ENCODE measurements around the gene CFHR1. TPM values are rescaled to one million over a fixed set of nuclear protein-coding genes. Genes with fewer than 3 reads are reported as not detected.
"Not testable (repeated sequence)": the region's sequence is repeated elsewhere in the genome, so short reads cannot be mapped to it uniquely, and the experiment has no call there.

The CFHR1 gene
- polyA plus RNA-seq, 1 donor (not counting 4 experiments of a cell fraction or from before 2014, with no cell fraction given), result not detected

- Histone ChIP-seq H4K20me1 (ENCODE audit: control insufficient read depth, extremely low read depth, insufficient read depth, low read length) (no peaks in the 10 kb centered on the region), H3K4me2 (ENCODE audit: control insufficient read depth, extremely low read depth, insufficient read depth, low read depth, low read length) (no peak overlapping the region), H3K9me1 (ENCODE audit: control insufficient read depth, extremely low read depth, insufficient read depth, low read length) (no peaks in the 10 kb centered on the region), H3K4me3 (ENCODE audit: control insufficient read depth in 2 of 3, extremely low read depth in 1 of 3, insufficient read depth in 2 of 3, low read depth in 1 of 3, low read length in 3 of 3) (no peak overlapping the region), H2AFZ (ENCODE audit: control insufficient read depth, low read length) (no peak overlapping the region), H3K27ac (ENCODE audit: control insufficient read depth, insufficient read depth, low read length) (no peak overlapping the region), H3K79me2 (ENCODE audit: control insufficient read depth, insufficient read depth, low read length) (no peaks in the 10 kb centered on the region), H3K9me3 (ENCODE audit: control insufficient read depth, low read depth, low read length) (no peaks in the 10 kb centered on the region), H3K4me1 (ENCODE audit: control insufficient read depth, extremely low read depth, insufficient read depth, low read length) (no peaks in the 10 kb centered on the region), H3K36me3 (ENCODE audit: control insufficient read depth in 2 of 2, extremely low read depth in 1 of 2, insufficient read depth in 2 of 2, low read length in 2 of 2) (no peaks in the 10 kb centered on the region), H3K27me3 (ENCODE audit: control insufficient read depth, extremely low read depth, insufficient read depth, low read length) (no peaks in the 10 kb centered on the region), H3K9ac (ENCODE audit: control insufficient read depth, extremely low read depth, insufficient read depth, low read length) (no peak overlapping the region)
- dilution Hi-C loops (cut with MboI; ENCODE audit: extremely low pct_ligation_motif_present, low sequenced_read_pairs), result no loop called here
- FAIRE-seq (no peak), DNase-seq (ENCODE audit: low read depth, low spot score) (no peak)
- TF ChIP-seq EZH2 (IDR thresholded peaks at IDR 0.05; ENCODE audit: low read length) (no peak), CTCF (optimal IDR thresholded peaks at IDR 0.05 in 1 of 3, IDR thresholded peaks at IDR 0.05 in 1 of 3, conservative IDR thresholded peaks at IDR 0.05 in 1 of 3; ENCODE audit: extremely low read depth in 1 of 3, insufficient read depth in 2 of 3, low read length in 3 of 3) (no peak)
Measured at GRCh38 chr1:196777603-196778002, 41.9 kb upstream of the CFHR1 start.

GRCh38 chr1:196779093-196779492 lies 40.4 kb upstream of the CFHR1 start:
- TF ChIP-seq CTCF (optimal IDR thresholded peaks at IDR 0.05 in 1 of 3, IDR thresholded peaks at IDR 0.05 in 1 of 3, conservative IDR thresholded peaks at IDR 0.05 in 1 of 3; ENCODE audit: extremely low read depth in 1 of 3, insufficient read depth in 2 of 3, low read length in 3 of 3) (no peak), EZH2 (IDR thresholded peaks at IDR 0.05; ENCODE audit: low read length) (no peak)
- H3K4me1 ChIP-seq (ENCODE audit: control insufficient read depth, extremely low read depth, insufficient read depth, low read length), result no peaks in the 10 kb centered on the region
- no peaks in the 10 kb centered on the region for H3K9me3 ChIP-seq (ENCODE audit: control insufficient read depth, low read depth, low read length)
- no peak overlapping the region for H2AFZ ChIP-seq (ENCODE audit: control insufficient read depth, low read length)
- H3K9me1 ChIP-seq (ENCODE audit: control insufficient read depth, extremely low read depth, insufficient read depth, low read length), result no peaks in the 10 kb centered on the region
- H3K27me3 ChIP-seq (ENCODE audit: control insufficient read depth, extremely low read depth, insufficient read depth, low read length), result no peaks in the 10 kb centered on the region
- H4K20me1 ChIP-seq (ENCODE audit: control insufficient read depth, extremely low read depth, insufficient read depth, low read length), result no peaks in the 10 kb centered on the region
- H3K79me2 ChIP-seq (ENCODE audit: control insufficient read depth, insufficient read depth, low read length), result no peaks in the 10 kb centered on the region
- no peak overlapping the region for H3K27ac ChIP-seq (ENCODE audit: control insufficient read depth, insufficient read depth, low read length)
- DNase-seq (ENCODE audit: low read depth, low spot score) (no peak), FAIRE-seq (no peak)
- no peak overlapping the region for H3K4me2 ChIP-seq (ENCODE audit: control insufficient read depth, extremely low read depth, insufficient read depth, low read depth, low read length)
- dilution Hi-C loops (cut with MboI; ENCODE audit: extremely low pct_ligation_motif_present, low sequenced_read_pairs), result no loop called here
- H3K4me3 ChIP-seq (ENCODE audit: control insufficient read depth in 2 of 3, extremely low read depth in 1 of 3, insufficient read depth in 2 of 3, low read depth in 1 of 3, low read length in 3 of 3), result no peak overlapping the region
- no peak overlapping the region for H3K9ac ChIP-seq (ENCODE audit: control insufficient read depth, extremely low read depth, insufficient read depth, low read length)
- H3K36me3 ChIP-seq (ENCODE audit: control insufficient read depth in 2 of 2, extremely low read depth in 1 of 2, insufficient read depth in 2 of 2, low read length in 2 of 2), result no peaks in the 10 kb centered on the region

GRCh38 chr1:196791252-196791651 lies 28.3 kb upstream of the CFHR1 start:
- H3K9me3 ChIP-seq (ENCODE audit: control insufficient read depth, low read depth, low read length); FAIRE-seq; DNase-seq (ENCODE audit: low read depth, low spot score); H3K9me1 ChIP-seq (ENCODE audit: control insufficient read depth, extremely low read depth, insufficient read depth, low read length); H3K9ac ChIP-seq (ENCODE audit: control insufficient read depth, extremely low read depth, insufficient read depth, low read length); H3K27me3 ChIP-seq (ENCODE audit: control insufficient read depth, extremely low read depth, insufficient read depth, low read length); H3K4me1 ChIP-seq (ENCODE audit: control insufficient read depth, extremely low read depth, insufficient read depth, low read length); dilution Hi-C loops (cut with MboI; ENCODE audit: extremely low pct_ligation_motif_present, low sequenced_read_pairs); H3K79me2 ChIP-seq (ENCODE audit: control insufficient read depth, insufficient read depth, low read length); H4K20me1 ChIP-seq (ENCODE audit: control insufficient read depth, extremely low read depth, insufficient read depth, low read length); H3K27ac ChIP-seq (ENCODE audit: control insufficient read depth, insufficient read depth, low read length); H3K36me3 ChIP-seq (ENCODE audit: control insufficient read depth in 2 of 2, extremely low read depth in 1 of 2, insufficient read depth in 2 of 2, low read length in 2 of 2); H3K4me2 ChIP-seq (ENCODE audit: control insufficient read depth, extremely low read depth, insufficient read depth, low read depth, low read length); H2AFZ ChIP-seq (ENCODE audit: control insufficient read depth, low read length); H3K4me3 ChIP-seq (ENCODE audit: control insufficient read depth in 2 of 3, extremely low read depth in 1 of 3, insufficient read depth in 2 of 3, low read depth in 1 of 3, low read length in 3 of 3): not testable (repeated sequence)

- H3K36me3 ChIP-seq (ENCODE audit: control insufficient read depth in 2 of 2, extremely low read depth in 1 of 2, insufficient read depth in 2 of 2, low read length in 2 of 2); H3K4me1 ChIP-seq (ENCODE audit: control insufficient read depth, extremely low read depth, insufficient read depth, low read length); FAIRE-seq; dilution Hi-C loops (cut with MboI; ENCODE audit: extremely low pct_ligation_motif_present, low sequenced_read_pairs); H3K4me3 ChIP-seq (ENCODE audit: control insufficient read depth in 2 of 3, extremely low read depth in 1 of 3, insufficient read depth in 2 of 3, low read depth in 1 of 3, low read length in 3 of 3); H3K27ac ChIP-seq (ENCODE audit: control insufficient read depth, insufficient read depth, low read length); H3K9me3 ChIP-seq (ENCODE audit: control insufficient read depth, low read depth, low read length); H3K9me1 ChIP-seq (ENCODE audit: control insufficient read depth, extremely low read depth, insufficient read depth, low read length); DNase-seq (ENCODE audit: low read depth, low spot score); H2AFZ ChIP-seq (ENCODE audit: control insufficient read depth, low read length); H3K4me2 ChIP-seq (ENCODE audit: control insufficient read depth, extremely low read depth, insufficient read depth, low read depth, low read length); H3K79me2 ChIP-seq (ENCODE audit: control insufficient read depth, insufficient read depth, low read length); H4K20me1 ChIP-seq (ENCODE audit: control insufficient read depth, extremely low read depth, insufficient read depth, low read length); H3K27me3 ChIP-seq (ENCODE audit: control insufficient read depth, extremely low read depth, insufficient read depth, low read length); H3K9ac ChIP-seq (ENCODE audit: control insufficient read depth, extremely low read depth, insufficient read depth, low read length): not testable (repeated sequence)
Measured at GRCh38 chr1:196794103-196794502, 25.4 kb upstream of the CFHR1 start.

Data from keratinocyte (primary cell).